ENCODE measurements around the gene SCARB1.

SCARB1 gene

GRCh38 chr12:124769881-124770512 lies 93.7 kb downstream of the SCARB1 start:
- no peak for DNase-seq

GRCh38 chr12:124769163-124769530 lies 94.5 kb downstream of the SCARB1 start:
- no peak for DNase-seq

- DNase-seq, result no peak
Observed at GRCh38 chr12:124768452-124769162, 95.1 kb downstream of the SCARB1 start.

GRCh38 chr12:124767066-124767821 lies 96.4 kb downstream of the SCARB1 start:
- DNase-seq, result no peak

- DNase-seq, result no peak
Observed at GRCh38 chr12:124766727-124767065, 97.0 kb downstream of the SCARB1 start.

DNA sequence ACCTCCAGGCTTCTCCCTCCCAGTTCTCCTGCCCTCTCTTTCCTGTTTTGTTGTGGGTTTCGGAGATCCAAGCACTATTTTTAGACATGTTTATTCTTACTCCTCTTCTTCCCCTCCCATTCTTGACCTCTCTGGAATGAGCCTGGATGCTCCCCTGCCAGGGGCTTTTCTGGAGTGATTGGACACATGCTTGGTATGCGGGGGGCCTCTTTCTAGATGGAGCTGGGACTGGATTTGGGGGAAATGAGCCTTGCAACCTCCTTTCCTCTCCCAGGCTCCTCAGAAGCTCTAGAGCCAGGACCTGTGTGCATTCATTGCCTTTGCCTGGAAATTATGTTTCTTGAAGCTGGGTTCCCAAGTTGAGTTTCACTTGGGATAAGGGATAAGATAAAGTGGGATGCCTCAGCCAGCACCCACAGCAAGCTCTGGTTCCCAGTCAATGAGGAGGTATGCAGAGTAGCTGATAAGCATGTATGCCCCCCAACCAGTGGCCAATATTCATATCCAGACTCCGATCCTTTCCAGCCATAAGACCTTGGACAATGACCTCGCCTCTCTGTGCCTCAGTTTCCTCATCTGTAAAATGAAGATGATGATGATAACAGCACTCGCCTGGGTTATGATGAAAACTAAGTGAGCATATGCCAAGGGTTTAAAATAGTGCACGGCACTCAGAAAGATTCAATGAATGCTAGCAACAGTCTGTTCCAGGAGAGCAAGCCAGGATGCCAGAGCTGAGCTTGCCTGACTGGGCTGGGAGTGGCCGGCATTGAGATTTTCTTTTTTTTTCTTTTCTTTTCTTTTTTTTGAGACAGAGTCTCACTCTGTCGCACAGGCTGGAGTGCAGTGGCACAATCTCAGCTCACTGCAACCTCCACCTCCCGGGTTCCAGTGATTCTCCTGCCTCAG lies 97.8 kb downstream of the SCARB1 start:
- DNase-seq, result no peak

- no peak for DNase-seq
Observed at GRCh38 chr12:124764870-124765580, 98.6 kb downstream of the SCARB1 start.

GRCh38 chr12:124764451-124764850 lies 99.2 kb downstream of the SCARB1 start:
- no peak for DNase-seq

DNA sequence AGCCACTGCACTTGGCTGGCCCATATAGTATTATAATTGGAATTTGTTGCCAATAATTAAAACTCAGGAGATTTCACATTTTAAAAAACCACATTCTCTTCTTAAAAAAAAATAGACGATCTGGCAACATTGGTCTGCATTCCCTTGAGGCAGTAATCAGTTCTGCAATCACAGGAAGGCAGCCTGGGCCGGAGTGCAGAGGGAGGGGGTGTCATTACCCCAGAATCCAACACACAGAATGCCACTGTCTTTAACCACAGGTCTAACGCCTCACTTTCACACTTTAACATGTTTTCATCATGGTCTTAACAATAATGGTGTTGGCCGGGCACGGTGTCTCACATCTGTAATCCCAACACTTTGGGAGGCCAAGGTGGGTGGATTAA lies 100.1 kb downstream of the SCARB1 start:
- no peak for DNase-seq

- DNase-seq, result no peak
Observed at GRCh38 chr12:124762791-124763593, 100.7 kb downstream of the SCARB1 start.

- no peak for DNase-seq
Observed at GRCh38 chr12:124762384-124762783, 101.3 kb downstream of the SCARB1 start.

- no peak for DNase-seq
Observed at GRCh38 chr12:124761871-124762270, 101.8 kb downstream of the SCARB1 start.

GRCh38 chr12:124761056-124761455 lies 102.6 kb downstream of the SCARB1 start:
- no peak for DNase-seq

DNA sequence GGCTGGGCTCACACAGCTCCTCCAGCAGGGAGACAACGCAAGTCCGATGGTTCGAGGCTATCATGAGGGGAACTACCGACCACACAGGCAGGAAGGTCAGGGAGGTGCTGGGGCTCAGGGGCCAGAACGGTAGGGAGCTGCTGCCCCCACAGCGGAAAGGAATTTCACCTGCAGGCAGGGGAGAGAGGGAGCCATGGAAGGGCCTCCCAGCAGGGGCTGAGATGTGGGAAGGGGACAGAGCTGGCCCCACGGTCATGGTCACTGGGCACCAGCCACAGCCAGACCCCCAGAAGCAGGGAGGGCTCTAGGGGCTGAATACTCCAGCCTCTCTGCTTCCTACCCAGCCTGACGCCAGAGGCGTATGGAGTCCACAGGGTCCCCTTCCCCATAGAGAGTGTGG lies 103.1 kb downstream of the SCARB1 start:
- no peak for DNase-seq

- no peak for DNase-seq
Observed at GRCh38 chr12:124759841-124760503, 103.7 kb downstream of the SCARB1 start.

DNA sequence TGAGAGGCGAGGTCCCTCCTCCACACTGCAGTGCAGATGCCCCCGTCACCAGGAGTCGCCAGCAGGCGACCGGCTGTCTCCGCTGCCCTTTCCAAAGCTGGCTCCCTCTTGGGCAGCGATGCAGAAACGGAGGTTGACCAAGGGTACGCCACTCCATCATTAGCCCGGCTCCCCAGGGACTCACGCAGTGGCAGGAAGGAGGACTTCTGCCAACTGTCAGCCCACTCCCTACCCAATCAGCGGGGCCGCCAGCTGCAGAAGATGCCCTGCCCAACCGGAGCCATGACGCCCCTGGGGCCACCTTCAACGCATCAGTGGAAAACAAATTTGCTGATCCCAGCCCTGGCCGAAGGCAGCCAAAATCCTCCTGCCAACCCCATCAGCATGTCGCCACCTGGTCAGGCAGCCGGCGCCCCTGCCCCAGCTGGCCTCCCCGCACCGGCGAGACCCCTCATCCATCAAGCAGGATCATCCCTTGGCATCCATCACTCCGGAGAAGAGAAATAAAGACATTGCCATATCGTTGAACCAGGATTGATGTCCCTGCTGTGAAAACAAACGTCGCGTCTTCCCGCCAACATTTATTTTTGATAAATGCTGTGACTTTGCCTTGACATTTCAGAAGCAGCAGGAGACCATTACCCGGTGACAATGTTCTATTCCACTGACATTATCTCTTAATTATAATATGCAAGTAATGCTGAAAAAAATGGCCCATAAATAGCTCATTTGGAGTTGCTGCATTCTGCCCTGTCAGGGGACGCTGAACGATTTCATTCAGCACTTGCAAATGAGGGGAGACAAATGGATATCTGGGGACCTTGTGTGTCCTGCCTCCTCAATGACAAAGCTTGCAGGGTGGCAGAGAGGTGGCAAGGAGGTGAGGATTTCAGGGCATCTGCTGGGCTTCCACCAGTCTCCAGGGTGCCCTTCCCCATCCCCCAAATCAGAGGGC lies 105.1 kb downstream of the SCARB1 start:
- no peak for DNase-seq

DNA sequence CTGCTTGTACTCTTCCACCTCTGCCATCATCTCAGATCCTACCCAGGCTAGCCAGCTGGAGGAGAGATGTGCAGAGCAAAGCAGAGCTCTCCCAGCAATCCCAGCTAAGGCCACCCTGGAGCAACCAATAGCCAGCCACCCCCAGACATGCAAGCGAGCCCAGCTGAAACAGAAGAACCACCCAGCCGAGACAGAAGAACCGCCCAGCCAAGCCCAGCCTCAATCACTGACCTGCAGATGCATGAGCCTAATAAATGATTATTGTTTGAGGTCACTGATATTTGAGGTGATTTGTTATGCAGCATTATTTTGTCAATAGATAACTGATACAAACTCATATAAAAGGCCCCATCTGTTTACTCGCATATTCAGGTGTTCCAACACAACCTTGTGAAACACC lies 106.3 kb downstream of the SCARB1 start:
- no peak for DNase-seq

DNA sequence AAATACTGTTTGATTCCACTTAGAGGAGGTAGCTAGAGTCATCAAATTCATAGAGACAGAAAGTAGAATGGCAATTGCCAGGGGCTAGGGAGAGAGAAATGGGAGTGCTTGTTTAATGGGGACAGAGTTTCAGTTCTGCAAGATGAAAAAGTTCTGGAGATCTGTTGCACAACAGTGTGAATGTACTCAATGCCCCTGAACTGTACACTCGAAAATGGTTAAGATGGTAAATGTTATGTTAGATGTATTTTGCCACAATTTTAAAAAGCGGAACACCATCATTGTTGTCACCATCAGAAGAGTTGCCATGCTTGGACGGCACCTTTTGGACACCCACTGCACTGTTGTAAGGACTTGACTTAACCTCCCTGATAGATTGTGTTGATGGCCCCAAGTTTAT lies 106.9 kb downstream of the SCARB1 start:
- no peak for DNase-seq

- DNase-seq, result no peak
Observed at GRCh38 chr12:124756166-124756565, 107.5 kb downstream of the SCARB1 start.

DNA sequence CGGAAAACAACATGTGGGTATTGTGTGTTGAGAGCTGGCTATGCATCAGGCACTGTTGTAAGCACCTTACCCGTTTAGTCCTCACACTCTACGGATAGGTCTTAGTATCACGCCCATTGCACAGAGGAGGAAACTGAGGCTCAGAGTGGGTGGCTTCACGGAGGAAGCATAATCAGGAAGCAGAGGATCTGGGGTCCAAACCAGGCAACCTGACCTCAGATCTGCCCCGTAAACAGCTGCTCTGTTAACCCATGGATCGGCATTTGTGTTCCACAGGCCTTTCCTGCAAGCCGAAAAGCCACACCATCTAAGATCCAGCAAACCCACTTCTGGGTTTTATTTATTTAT lies 107.9 kb downstream of the SCARB1 start:
- no peak for DNase-seq

All from NCI-H1048 (cell line).